Neuronal stem cell (in vitro differentiated cells): Measurements from ENCODE around the gene SYNDIG1.

Experiments used
- DNase-seq: peaks from one replicate; pipeline ENCODE4 v3.0.0-alpha.2; 2013; ENCODE audit warnings: low spot score
- H2AFZ ChIP-seq: one replicate; pipeline ENCODE4 v1.6.1; 2013; ENCODE audit warnings: mild to moderate bottlenecking, low read length, inconsistent platforms
- H2AK5ac ChIP-seq: 2 replicates; pipeline ENCODE4 v1.6.1; 2013; ENCODE audit warnings: low read depth, mild to moderate bottlenecking, inconsistent platforms, low read length, moderate library complexity, mixed read lengths
- H2BK120ac ChIP-seq: 2 replicates; pipeline ENCODE4 v1.6.1; 2013; ENCODE audit warnings: low read depth, mild to moderate bottlenecking, inconsistent platforms, low read length, moderate library complexity, mixed read lengths
- H2BK12ac ChIP-seq: one replicate; pipeline ENCODE4 v1.6.1; 2013; ENCODE audit warnings: low read length, inconsistent platforms
- H2BK15ac ChIP-seq: 2 replicates; pipeline ENCODE4 v1.6.1; 2013; ENCODE audit warnings: mild to moderate bottlenecking, low read length, inconsistent platforms, mixed read lengths
- H2BK5ac ChIP-seq: one replicate; pipeline ENCODE4 v1.6.1; 2013; ENCODE audit warnings: inconsistent platforms, mild to moderate bottlenecking, low read length, moderate library complexity
- H3K14ac ChIP-seq: one replicate; pipeline ENCODE4 v1.6.1; 2013; ENCODE audit warnings: low read length, inconsistent platforms
- H3K18ac ChIP-seq: 2 replicates; pipeline ENCODE4 v1.6.1; 2013; ENCODE audit warnings: low read length, inconsistent platforms
- H3K23ac ChIP-seq: 2 replicates; pipeline ENCODE4 v1.6.1; 2013; ENCODE audit warnings: low read depth, mild to moderate bottlenecking, mixed read lengths, low read length, inconsistent platforms; ENCODE audit not compliant: poor library complexity
- H3K27ac ChIP-seq: replicated peaks from 3 replicates; pipeline ENCODE4 v1.5.1; 2013; ENCODE audit warnings: low read length, inconsistent platforms
- H3K27me3 ChIP-seq, 3 experiments: 2 replicates each; pipeline ENCODE4 v1.6.1; 2013; ENCODE audit warnings: low read length in 3 of 3, mild to moderate bottlenecking in 2 of 3, inconsistent platforms in 1 of 3, low read depth in 1 of 3, mixed read lengths in 1 of 3, moderate library complexity in 1 of 3; ENCODE audit not compliant: control insufficient read depth in 3 of 3, insufficient read depth in 3 of 3
- H3K36me3 ChIP-seq, 2 donors: replicated peaks in 1 of 2; 2 replicates each; pipeline ENCODE4 v1.6.1; 2013; ENCODE audit warnings: low read length in 2 of 2; ENCODE audit not compliant: control insufficient read depth in 2 of 2, insufficient read depth in 2 of 2
- H3K4ac ChIP-seq: 2 replicates; pipeline ENCODE4 v1.6.1; 2013; ENCODE audit warnings: inconsistent platforms, mild to moderate bottlenecking, low read length, moderate library complexity
- H3K4me1 ChIP-seq, 2 donors: 1 replicate in 1 of 2; 2 replicates in 1 of 2; pipeline ENCODE4 v1.6.1; 2013; ENCODE audit warnings: low read length in 2 of 2, low read depth in 1 of 2; ENCODE audit not compliant: control insufficient read depth in 2 of 2, insufficient read depth in 1 of 2
- H3K4me2 ChIP-seq: one replicate; pipeline ENCODE4 v1.6.1; 2013; ENCODE audit warnings: mild to moderate bottlenecking, low read length, inconsistent platforms; ENCODE audit not compliant: insufficient read depth, poor library complexity, severe bottlenecking
- H3K4me3 ChIP-seq, 2 donors: 2 replicates each; pipeline ENCODE4 v1.5.1; 2013; ENCODE audit warnings: low read length in 2 of 2, mild to moderate bottlenecking in 2 of 2, inconsistent platforms in 1 of 2, moderate library complexity in 1 of 2
- H3K79me1 ChIP-seq: one replicate; pipeline ENCODE4 v1.6.1; 2013; ENCODE audit warnings: low read depth, mild to moderate bottlenecking, inconsistent platforms, low read length, moderate library complexity
- H3K9ac ChIP-seq: one replicate; pipeline ENCODE4 v1.6.1; 2013; ENCODE audit warnings: mild to moderate bottlenecking, low read depth, low read length, inconsistent platforms; ENCODE audit not compliant: poor library complexity
- H3K9me3 ChIP-seq, 2 donors: replicated peaks in 1 of 2; 2 replicates each; pipeline versions ENCODE3 to v1.6.1; 2013; ENCODE audit warnings: low read length in 2 of 2, mild to moderate bottlenecking in 2 of 2, inconsistent platforms in 1 of 2, low read depth in 1 of 2, mixed read lengths in 1 of 2, moderate library complexity in 1 of 2; ENCODE audit not compliant: control insufficient read depth in 2 of 2, insufficient read depth in 1 of 2
- H4K8ac ChIP-seq: one replicate; pipeline ENCODE4 v1.6.1; 2013; ENCODE audit warnings: low read depth, mild to moderate bottlenecking, inconsistent platforms, low read length, moderate library complexity
- H4K91ac ChIP-seq: one replicate; pipeline ENCODE4 v1.6.1; 2013; ENCODE audit warnings: low read length, low read depth, mild to moderate bottlenecking, inconsistent platforms; ENCODE audit not compliant: poor library complexity
- WGBS, 2 donors: extraction: QIAGEN DNeasy Blood & Tissue Kit; methylation state at CpG; one replicate each; pipeline ENCODE4 v1.1.7; 2013; ENCODE audit warnings: missing lambda C conversion rate in 2 of 2, mixed read lengths in 1 of 2; ENCODE audit not compliant: insufficient read length in 2 of 2, insufficient replicate concordance in 1 of 2; ENCODE audit errors: extremely low coverage in 2 of 2; 5-methylcytosine and 5-hydroxymethylcytosine counted together

SYNDIG1 gene

DNA sequence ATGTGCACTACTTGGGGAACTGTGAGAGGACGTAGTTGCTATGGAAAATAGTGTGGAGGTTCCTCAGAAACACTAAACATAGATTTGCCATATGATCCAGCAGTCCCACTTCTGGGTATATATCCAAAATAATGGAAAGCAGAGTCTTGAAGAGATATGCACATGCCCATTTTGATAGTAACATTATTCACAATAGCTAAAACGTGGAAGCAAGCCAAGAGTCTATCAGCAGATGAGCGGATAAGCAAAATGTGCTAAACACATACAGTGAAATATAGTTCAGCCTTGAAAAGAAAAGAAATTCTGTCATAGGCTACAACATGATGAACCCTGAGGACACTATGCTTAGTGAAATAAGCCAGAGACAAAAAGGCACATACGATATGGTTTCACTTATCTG is 11.1 kb downstream of the SYNDIG1 start:
- Histone ChIP-seq H2AFZ (no peak overlapping the region), H3K14ac (no peak overlapping the region), H4K91ac (no peak overlapping the region), H2BK120ac (no peak overlapping the region), H2BK15ac (no peak overlapping the region), H2AK5ac (no peak overlapping the region), H4K8ac (no peak overlapping the region), H2BK12ac (no peak overlapping the region), H3K27ac (no peak overlapping the region), H3K9ac (no peak overlapping the region), H3K9me3 (no peaks in the 10 kb centered on the region), H3K18ac (no peak overlapping the region), H3K23ac (no peak overlapping the region), H3K4me3 (no peak overlapping the region), H3K79me1 (peaks cover 3% of the 10 kb centered on the region), H3K4me1 (peaks cover 0 to 5% of the 10 kb centered on the region in 2 donors), H2BK5ac (no peak overlapping the region), H3K4me2 (no peak overlapping the region), H3K27me3 (no peaks in the 10 kb centered on the region), H3K36me3 (no peaks in the 10 kb centered on the region), H3K4ac (no peak overlapping the region)
- no peak for DNase-seq
- WGBS, 2 donors: no CpG with 5 or more reads among the region's 4 CpGs

DNA sequence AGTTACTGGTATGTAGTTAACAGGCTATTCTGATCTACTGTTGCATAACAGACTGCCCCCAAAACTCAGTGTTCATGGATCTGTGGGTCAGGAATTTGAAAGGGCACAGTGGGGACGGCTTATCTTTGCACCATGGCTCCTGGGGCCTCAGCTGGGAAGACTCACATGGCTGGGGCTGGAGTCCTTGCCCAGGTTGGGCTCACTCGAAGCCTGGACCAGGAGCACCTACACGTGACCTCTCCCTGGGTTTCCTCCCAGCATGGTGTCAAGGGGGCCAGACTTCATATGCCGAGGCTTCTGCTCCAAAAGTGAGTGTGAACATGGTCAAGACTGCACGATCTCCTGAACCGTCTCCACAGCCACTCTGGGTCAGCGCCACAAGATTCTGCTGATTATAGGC is 11.7 kb downstream of the SYNDIG1 start:
- H2BK5ac ChIP-seq: no peak overlapping the region
- H3K14ac ChIP-seq: no peak overlapping the region
- H4K91ac ChIP-seq: no peak overlapping the region
- H2BK15ac ChIP-seq: no peak overlapping the region
- H3K9me3 ChIP-seq: no peaks in the 10 kb centered on the region
- H3K4me1 ChIP-seq: peaks cover 0 to 5% of the 10 kb centered on the region in 2 donors
- H3K27ac ChIP-seq: no peak overlapping the region
- no peak overlapping the region for H2AK5ac ChIP-seq
- peaks cover 3% of the 10 kb centered on the region for H3K79me1 ChIP-seq
- no peak overlapping the region for H2BK120ac ChIP-seq
- H3K4me2 ChIP-seq: no peak overlapping the region
- H3K4ac ChIP-seq: no peak overlapping the region
- no peak overlapping the region for H2BK12ac ChIP-seq
- no peak overlapping the region for H3K9ac ChIP-seq
- no peaks in the 10 kb centered on the region for H3K27me3 ChIP-seq
- no peak overlapping the region for H2AFZ ChIP-seq
- H3K23ac ChIP-seq: no peak overlapping the region
- no peaks in the 10 kb centered on the region for H3K36me3 ChIP-seq
- no peak for DNase-seq
- peak overlapping the region; percentile 50 for H3K18ac ChIP-seq
- WGBS, 2 donors: no CpG with 5 or more reads among the region's 7 CpGs
- no peak overlapping the region for H4K8ac ChIP-seq
- no peak overlapping the region for H3K4me3 ChIP-seq

DNA sequence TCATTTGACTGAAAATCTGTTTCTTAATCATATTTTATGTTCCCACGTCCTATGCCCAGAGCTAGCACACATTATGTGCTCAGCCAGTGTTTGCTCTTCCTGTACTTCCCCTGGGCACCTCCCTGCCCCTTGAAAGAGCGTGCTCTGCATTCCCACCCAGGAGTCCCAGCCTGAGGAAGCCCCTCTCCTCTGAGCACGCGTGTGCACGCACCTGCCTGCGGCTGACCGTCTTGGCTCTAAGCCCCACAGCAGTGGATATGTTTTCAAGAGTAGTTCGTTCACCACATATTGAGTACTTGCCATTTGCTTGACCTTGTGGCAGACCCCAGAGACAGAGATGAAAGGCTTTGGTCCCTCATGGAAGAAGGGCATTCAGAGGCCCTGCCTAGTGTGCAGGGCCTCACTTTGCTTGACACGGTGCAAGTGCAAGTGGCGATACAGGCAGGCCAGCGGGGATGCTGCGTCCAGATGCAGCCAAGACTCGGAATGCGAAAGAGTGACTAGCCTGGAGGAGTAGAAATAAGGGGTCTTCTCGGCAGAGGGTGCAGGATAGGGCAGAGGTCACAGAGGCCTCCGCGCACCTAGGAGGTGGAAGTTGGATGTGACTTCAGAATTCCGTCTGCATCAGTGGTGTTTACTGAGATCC is 14.1 kb downstream of the SYNDIG1 start:
- no peak overlapping the region for H3K27ac ChIP-seq
- no peaks in the 10 kb centered on the region for H3K36me3 ChIP-seq
- peaks cover 4% of the 10 kb centered on the region for H3K79me1 ChIP-seq
- H3K18ac ChIP-seq: peak overlapping the region; percentile 76
- peaks cover 0 to 3% of the 10 kb centered on the region in 2 donors for H3K4me1 ChIP-seq
- no peaks in the 10 kb centered on the region for H3K9me3 ChIP-seq
- H3K14ac ChIP-seq: no peak overlapping the region
- no peak overlapping the region for H2AFZ ChIP-seq
- H3K23ac ChIP-seq: no peak overlapping the region
- no peak overlapping the region for H2BK5ac ChIP-seq
- no peak overlapping the region for H3K4me2 ChIP-seq
- H3K4ac ChIP-seq: no peak overlapping the region
- H2AK5ac ChIP-seq: no peak overlapping the region
- no peak overlapping the region for H3K9ac ChIP-seq
- H3K4me3 ChIP-seq: no peak overlapping the region
- no peak for DNase-seq
- no peak overlapping the region for H2BK120ac ChIP-seq
- H2BK12ac ChIP-seq: no peak overlapping the region
- no peak overlapping the region for H4K8ac ChIP-seq
- no peaks in the 10 kb centered on the region for H3K27me3 ChIP-seq
- no CpG with 5 or more reads among the region's 18 CpGs for WGBS, 2 donors
- H2BK15ac ChIP-seq: no peak overlapping the region
- H4K91ac ChIP-seq: no peak overlapping the region

GRCh38 chr20:24484081-24484450 is 14.6 kb downstream of the SYNDIG1 start:
- Histone ChIP-seq H3K27me3 (no peaks in the 10 kb centered on the region), H2BK5ac (no peak overlapping the region), H3K14ac (no peak overlapping the region), H3K79me1 (peaks cover 4% of the 10 kb centered on the region), H2AK5ac (no peak overlapping the region), H2BK12ac (no peak overlapping the region), H2BK15ac (no peak overlapping the region), H3K4me3 (no peak overlapping the region), H3K4ac (no peak overlapping the region), H3K9ac (no peak overlapping the region), H3K4me1 (no peaks in the 10 kb centered on the region), H2BK120ac (no peak overlapping the region), H3K36me3 (peaks cover 0 to under 1% of the 10 kb centered on the region in 2 donors), H3K9me3 (no peaks in the 10 kb centered on the region), H4K91ac (no peak overlapping the region), H2AFZ (no peak overlapping the region), H3K27ac (no peak overlapping the region), H3K18ac (no peak overlapping the region), H4K8ac (no peak overlapping the region), H3K23ac (no peak overlapping the region), H3K4me2 (no peak overlapping the region)
- DNase-seq: no peak
- WGBS, 2 donors: no CpG with 5 or more reads among the region's 8 CpGs
